ENCODE results near the gene WWP2.

DNA sequence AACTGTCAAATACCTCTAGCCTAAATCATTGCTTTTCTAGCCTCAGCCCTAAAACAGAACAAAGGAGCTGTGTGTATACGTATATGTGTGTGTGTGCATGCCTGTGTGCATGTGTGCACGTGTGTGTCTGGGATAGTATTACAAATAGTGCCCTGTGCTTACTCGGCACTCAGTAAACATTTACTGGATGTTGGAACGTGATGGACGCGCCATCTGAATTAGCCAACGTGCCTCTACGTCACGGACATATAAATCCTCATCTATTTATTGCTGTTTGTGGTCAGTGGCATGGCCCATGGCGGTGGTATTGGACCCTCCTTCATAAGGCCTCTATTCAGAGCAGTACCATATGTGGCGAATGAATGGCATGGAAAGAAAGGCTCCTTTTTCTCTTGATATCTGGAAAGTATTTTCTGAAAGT lies 37.5 kb downstream of the WWP2 start:
- no peak for TF ChIP-seq EZH2 (IDR thresholded peaks at IDR 0.05; ENCODE audit: insufficient read depth, poor library complexity, severe bottlenecking)
- no peak for TF ChIP-seq EZH2phosphoT487 (IDR thresholded peaks at IDR 0.05; ENCODE audit: insufficient read depth, low read depth)
